ENCODE data around the gene SCRN3. TPM values are rescaled to one million over a fixed set of nuclear protein-coding genes. Genes with fewer than 3 reads are reported as not detected.

SCRN3 gene, protein sequence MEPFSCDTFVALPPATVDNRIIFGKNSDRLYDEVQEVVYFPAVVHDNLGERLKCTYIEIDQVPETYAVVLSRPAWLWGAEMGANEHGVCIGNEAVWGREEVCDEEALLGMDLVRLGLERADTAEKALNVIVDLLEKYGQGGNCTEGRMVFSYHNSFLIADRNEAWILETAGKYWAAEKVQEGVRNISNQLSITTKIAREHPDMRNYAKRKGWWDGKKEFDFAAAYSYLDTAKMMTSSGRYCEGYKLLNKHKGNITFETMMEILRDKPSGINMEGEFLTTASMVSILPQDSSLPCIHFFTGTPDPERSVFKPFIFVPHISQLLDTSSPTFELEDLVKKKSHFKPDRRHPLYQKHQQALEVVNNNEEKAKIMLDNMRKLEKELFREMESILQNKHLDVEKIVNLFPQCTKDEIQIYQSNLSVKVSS
- 31.0 and 32.4 TPM in 2 replicates for total RNA-seq (ENCODE audit: low replicate concordance)

DNA sequence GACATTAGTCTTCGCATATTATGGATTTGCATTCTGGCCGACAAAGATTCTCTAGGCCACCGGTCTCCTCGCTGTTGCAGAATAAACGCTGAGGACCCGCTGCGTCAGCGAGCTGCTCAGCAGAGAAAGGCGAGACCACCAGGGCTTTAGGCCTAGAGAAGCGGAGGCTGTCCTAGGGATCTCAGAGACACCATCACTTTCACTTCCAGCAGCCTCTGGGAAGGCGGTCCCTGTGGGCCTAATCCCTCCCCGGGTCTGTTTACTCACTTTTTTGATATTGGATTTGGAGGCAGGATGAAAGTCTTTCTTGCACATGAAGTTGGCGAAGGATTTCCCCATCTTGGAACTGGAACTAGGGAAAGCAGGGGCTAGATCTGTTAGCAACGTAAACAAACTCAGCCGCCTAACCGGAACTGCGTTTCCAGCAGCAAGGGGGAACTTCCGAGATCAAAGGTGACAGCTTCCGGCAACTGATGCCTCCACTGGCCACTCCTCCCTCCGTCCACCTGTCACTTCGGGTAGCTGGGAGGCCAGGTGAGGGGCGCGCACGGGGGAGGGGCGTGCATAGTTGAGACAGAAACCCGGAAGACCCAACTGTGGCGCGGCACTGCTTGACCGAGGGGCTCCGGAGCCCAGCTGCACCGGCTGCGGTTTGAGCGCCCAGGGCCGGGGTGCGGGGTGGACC, at the start of gene SCRN3:
Gene SCRN3, plus strand, starts transcription at position 447 of the 685 bp plus-strand sequence. CDS start 2,554 bp downstream, outside the sequence.
- Histone ChIP-seq H3F3A (ENCODE audit: low read depth) (no peaks in the 10 kb centered on the region), H3K4me1 (peaks cover 9% of the 10 kb centered on the region), H3K27me3 (no peaks in the 10 kb centered on the region), H3K9ac (peak within 1 kb of the TSS; percentile 57), H2AFZ (replicated peaks) (peak within 1 kb of the TSS; percentile 66), H3K36me3 (no peaks in the 10 kb centered on the region), H3K4me2 (peak within 1 kb of the TSS; percentile 92), H3K9me3 (ENCODE audit: low read depth) (no peaks in the 10 kb centered on the region), H3K27ac (peak within 1 kb of the TSS; percentile 10), H3K79me2 (ENCODE audit: low read depth) (peaks cover 44% of the 10 kb centered on the region), H4K20me1 (ENCODE audit: low read depth) (peaks cover 5% of the 10 kb centered on the region), H3K4me3 (peak within 1 kb of the TSS; percentile 69)
- peak; percentile 82 for DNase-seq (ENCODE audit: low spot score)
- H3K4me1 Mint-ChIP-seq: peaks cover 18% of the 10 kb centered on the region
- TF ChIP-seq EZH2 (IDR thresholded peaks at IDR 0.05): peak; percentile 36
- TF ChIP-seq, protein P1, sequence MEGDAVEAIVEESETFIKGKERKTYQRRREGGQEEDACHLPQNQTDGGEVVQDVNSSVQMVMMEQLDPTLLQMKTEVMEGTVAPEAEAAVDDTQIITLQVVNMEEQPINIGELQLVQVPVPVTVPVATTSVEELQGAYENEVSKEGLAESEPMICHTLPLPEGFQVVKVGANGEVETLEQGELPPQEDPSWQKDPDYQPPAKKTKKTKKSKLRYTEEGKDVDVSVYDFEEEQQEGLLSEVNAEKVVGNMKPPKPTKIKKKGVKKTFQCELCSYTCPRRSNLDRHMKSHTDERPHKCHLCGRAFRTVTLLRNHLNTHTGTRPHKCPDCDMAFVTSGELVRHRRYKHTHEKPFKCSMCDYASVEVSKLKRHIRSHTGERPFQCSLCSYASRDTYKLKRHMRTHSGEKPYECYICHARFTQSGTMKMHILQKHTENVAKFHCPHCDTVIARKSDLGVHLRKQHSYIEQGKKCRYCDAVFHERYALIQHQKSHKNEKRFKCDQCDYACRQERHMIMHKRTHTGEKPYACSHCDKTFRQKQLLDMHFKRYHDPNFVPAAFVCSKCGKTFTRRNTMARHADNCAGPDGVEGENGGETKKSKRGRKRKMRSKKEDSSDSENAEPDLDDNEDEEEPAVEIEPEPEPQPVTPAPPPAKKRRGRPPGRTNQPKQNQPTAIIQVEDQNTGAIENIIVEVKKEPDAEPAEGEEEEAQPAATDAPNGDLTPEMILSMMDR (IDR thresholded peaks at IDR 0.05): no peak
- peaks cover 2% of the 10 kb centered on the region for H3K36me3 Mint-ChIP-seq
- no peaks in the 10 kb centered on the region for H3K27me3 Mint-ChIP-seq (ENCODE audit: insufficient read depth, low read depth)
- H3K9me3 Mint-ChIP-seq: no peaks in the 10 kb centered on the region
- peak within 1 kb of the TSS; percentile 93 for H3K27ac Mint-ChIP-seq
- H3K4me3 Mint-ChIP-seq: peak within 1 kb of the TSS; percentile 99

GRCh38 chr2:174350018-174350417, 45.5 kb upstream of the SCRN3 start:
- H3K27ac Mint-ChIP-seq: no peak overlapping the region
- H3K27me3 ChIP-seq: peaks cover 20% of the 10 kb centered on the region
- H3K4me1 ChIP-seq: no peaks in the 10 kb centered on the region
- no peak overlapping the region for H3K4me3 ChIP-seq
- no peaks in the 10 kb centered on the region for H3K36me3 ChIP-seq
- no peak overlapping the region for H3K27ac ChIP-seq
- no peaks in the 10 kb centered on the region for H3K9me3 Mint-ChIP-seq
- H3K4me3 Mint-ChIP-seq: no peak overlapping the region
- H3K4me1 Mint-ChIP-seq: no peaks in the 10 kb centered on the region
- H2AFZ ChIP-seq (replicated peaks): no peak overlapping the region
- H4K20me1 ChIP-seq (ENCODE audit: low read depth): peaks cover 7% of the 10 kb centered on the region
- TF ChIP-seq EZH2phosphoT487 (IDR thresholded peaks at IDR 0.05): no peak
- TF ChIP-seq, protein P1 (IDR thresholded peaks at IDR 0.05): peak; percentile 66
- no peak for TF ChIP-seq EZH2 (IDR thresholded peaks at IDR 0.05)
- H3K4me2 ChIP-seq: no peak overlapping the region
- H3F3A ChIP-seq (ENCODE audit: low read depth): peaks cover 15% of the 10 kb centered on the region
- peak; percentile 37 for DNase-seq (ENCODE audit: low spot score)
- H3K27me3 Mint-ChIP-seq (ENCODE audit: insufficient read depth, low read depth): peaks cover 2% of the 10 kb centered on the region
- no peaks in the 10 kb centered on the region for H3K9me3 ChIP-seq (ENCODE audit: low read depth)
- H3K79me2 ChIP-seq (ENCODE audit: low read depth): no peaks in the 10 kb centered on the region
- no peak overlapping the region for H3K9ac ChIP-seq
- H3K36me3 Mint-ChIP-seq: peaks cover 11% of the 10 kb centered on the region

DNA sequence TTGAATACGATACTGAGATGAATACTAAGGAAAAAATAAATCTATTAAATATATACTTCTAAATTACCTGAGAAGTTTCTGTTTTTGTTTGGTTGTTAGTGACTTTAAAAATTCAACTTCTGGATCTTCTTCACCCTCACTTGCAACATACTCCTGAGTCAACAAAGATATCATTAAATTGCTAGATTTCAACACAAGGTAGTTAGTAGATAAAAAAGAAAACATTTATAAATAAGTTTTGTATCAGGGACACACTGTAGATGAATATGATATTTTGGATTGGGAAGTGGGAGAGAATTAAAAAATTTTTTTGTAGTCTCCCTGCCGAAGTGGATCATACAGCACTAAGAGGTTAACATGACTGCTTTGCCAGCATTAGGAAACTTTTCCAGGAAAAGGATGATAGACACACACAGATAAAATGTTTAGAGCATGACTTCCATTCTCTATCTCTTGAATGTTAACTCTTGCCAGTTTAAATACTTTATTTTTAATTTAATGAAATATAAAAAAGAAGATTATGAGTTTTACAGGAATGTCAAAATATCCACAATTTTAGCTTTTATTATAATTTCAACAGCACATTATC, 44.8 kb upstream of the SCRN3 start:
- TF ChIP-seq EZH2 (IDR thresholded peaks at IDR 0.05): no peak
- no peak for TF ChIP-seq EZH2phosphoT487 (IDR thresholded peaks at IDR 0.05)
- TF ChIP-seq, protein P1 (IDR thresholded peaks at IDR 0.05): no peak
- Histone ChIP-seq H3K27me3 (peaks cover 13% of the 10 kb centered on the region), H3K79me2 (ENCODE audit: low read depth) (no peaks in the 10 kb centered on the region), H2AFZ (replicated peaks) (no peak overlapping the region), H3K9me3 (ENCODE audit: low read depth) (no peaks in the 10 kb centered on the region), H3K36me3 (no peaks in the 10 kb centered on the region), H4K20me1 (ENCODE audit: low read depth) (peaks cover 7% of the 10 kb centered on the region), H3F3A (ENCODE audit: low read depth) (peaks cover 15% of the 10 kb centered on the region), H3K27ac (no peak overlapping the region), H3K4me1 (no peaks in the 10 kb centered on the region), H3K4me3 (no peak overlapping the region), H3K9ac (no peak overlapping the region), H3K4me2 (no peak overlapping the region)
- Mint-ChIP-seq H3K27ac (no peak overlapping the region), H3K9me3 (no peaks in the 10 kb centered on the region), H3K27me3 (ENCODE audit: insufficient read depth, low read depth) (no peaks in the 10 kb centered on the region), H3K4me3 (no peak overlapping the region), H3K36me3 (peaks cover 11% of the 10 kb centered on the region), H3K4me1 (no peaks in the 10 kb centered on the region)
- DNase-seq (ENCODE audit: low spot score): no peak

All from neural progenitor cell (in vitro differentiated cells).